HEK293 (cell line): ENCODE measurements around the gene SMIM13.
A peak's percentile ranks its signal among the peaks of the same experiment; 100 is the strongest.

Experiments
- CTCF ChIA-PET: fragments of 350-600 bp; formaldehyde crosslinking; extraction: SDS; loops from one replicate; lab custom pipeline; 2021; ENCODE audit warnings: antibody characterized with exemption; lab: Yijun Ruan, JAX
- POLR2A ChIA-PET: fragments of 300-600 bp; formaldehyde crosslinking; extraction: SDS; loops from one replicate; lab custom pipeline; 2020; ENCODE audit warnings: antibody characterized with exemption, inconsistent platforms; lab: Yijun Ruan, JAX
- H3K27ac ChIP-seq: fragments of 200-500 bp; sonication (Bioruptor generic); 2 replicates; pipeline ENCODE4 v1.5.1; 2014; ENCODE audit warnings: low read depth, low read length, control low read depth, inconsistent platforms; ENCODE audit errors: extremely low read depth
- H3K36me3 ChIP-seq, 2 experiments: fragments of 200-500 bp in 1 of 2; sonication (Bioruptor generic) in 1 of 2; 1 replicate in 1 of 2; 2 replicates in 1 of 2; pipeline ENCODE4 v1.5.1; 2014 to 2017; ENCODE audit warnings: inconsistent platforms in 2 of 2, low read length in 2 of 2; ENCODE audit not compliant: control insufficient read depth in 2 of 2, insufficient read depth in 1 of 2
- H3K4me1 ChIP-seq: fragments of 200-500 bp; sonication (Bioruptor generic); 2 replicates; pipeline ENCODE4 v1.5.1; 2014; ENCODE audit warnings: mild to moderate bottlenecking, low read length, inconsistent platforms; ENCODE audit not compliant: control insufficient read depth, insufficient read depth
- H3K4me3 ChIP-seq: 2 replicates; pipeline ENCODE4 v1.5.1; 2011; ENCODE audit warnings: low read depth, mild to moderate bottlenecking, control low read depth, low read length, moderate library complexity
- H3K9me3 ChIP-seq: fragments of 200-500 bp; sonication (Bioruptor generic); 2 replicates; pipeline ENCODE4 v1.5.1; 2014; ENCODE audit warnings: low read depth, low read length, inconsistent platforms; ENCODE audit not compliant: control insufficient read depth, insufficient read depth
- GLI2 ChIP-seq: fragments of 450-650 bp; formaldehyde crosslinking; IDR thresholded peaks from 2 replicates; pipeline ENCODE4; 2017; ENCODE audit warnings: missing biosample characterization, missing genetic modification characterization, low read depth, borderline replicate concordance
- HIC1 ChIP-seq: fragments of 450-650 bp; formaldehyde crosslinking; IDR thresholded peaks from 2 replicates; pipeline ENCODE4 v1.5.1; 2016; ENCODE audit warnings: missing biosample characterization, missing genetic modification characterization
- HOXC10 ChIP-seq: sonication (generic); formaldehyde crosslinking; IDR thresholded peaks from 2 replicates; pipeline ENCODE4 v1.8.1; 2023; ENCODE audit warnings: mild to moderate bottlenecking, missing genetic modification reagents
- IKZF3 ChIP-seq: fragments of 450-650 bp; IDR thresholded peaks from 2 replicates; pipeline ENCODE4 v1.5.0; 2018; ENCODE audit warnings: missing biosample characterization, mild to moderate bottlenecking, missing genetic modification characterization, moderate library complexity
- KLF10 ChIP-seq: fragments of 450-650 bp; IDR thresholded peaks from 2 replicates; pipeline ENCODE4 v1.5.1; 2018; ENCODE audit warnings: missing biosample characterization, mild to moderate bottlenecking, missing genetic modification characterization
- PATZ1 ChIP-seq: fragments of 450-650 bp; formaldehyde crosslinking; IDR thresholded peaks from 2 replicates; pipeline ENCODE4 v1.5.1; 2016; ENCODE audit warnings: missing biosample characterization, missing genetic modification characterization
- PRDM6 ChIP-seq: fragments of 450-650 bp; formaldehyde crosslinking; IDR thresholded peaks from 2 replicates; pipeline ENCODE4 v1.5.1; 2017; ENCODE audit warnings: missing biosample characterization, missing genetic modification characterization
- SALL2 ChIP-seq: fragments of 450-650 bp; formaldehyde crosslinking; IDR thresholded peaks from 2 replicates; pipeline ENCODE4 v1.5.0; 2017; ENCODE audit warnings: missing biosample characterization, mild to moderate bottlenecking, missing genetic modification characterization, borderline replicate concordance
- SP2 ChIP-seq: fragments of 450-650 bp; formaldehyde crosslinking; IDR thresholded peaks from 2 replicates; pipeline ENCODE4 v1.5.1; 2016; ENCODE audit warnings: missing biosample characterization, missing genetic modification characterization
- TCF7L2 ChIP-seq: IDR thresholded peaks from 2 replicates; pipeline ENCODE4 v1.6.1; 2011; ENCODE audit warnings: low read depth, mild to moderate bottlenecking, inconsistent platforms, low read length, moderate library complexity, borderline replicate concordance
- ZBTB17 ChIP-seq: fragments of 450-650 bp; formaldehyde crosslinking; IDR thresholded peaks from 2 replicates; pipeline ENCODE4 v1.5.1; 2016; ENCODE audit warnings: missing biosample characterization, missing genetic modification characterization
- ZBTB20 ChIP-seq: fragments of 450-650 bp; formaldehyde crosslinking; IDR thresholded peaks from 2 replicates; pipeline ENCODE4 v1.5.1; 2016; ENCODE audit warnings: missing biosample characterization, missing genetic modification characterization
- ZNF169 ChIP-seq: fragments of 450-650 bp; formaldehyde crosslinking; IDR thresholded peaks from 2 replicates; pipeline ENCODE4 v1.5.1; 2016; ENCODE audit warnings: missing biosample characterization, missing genetic modification characterization
- ZNF211 ChIP-seq: fragments of 450-650 bp; formaldehyde crosslinking; IDR thresholded peaks from 2 replicates; pipeline ENCODE4 v1.5.1; 2016; ENCODE audit warnings: low read depth, missing biosample characterization, missing genetic modification characterization
- ZNF223 ChIP-seq: fragments of 450-650 bp; formaldehyde crosslinking; IDR thresholded peaks from 2 replicates; pipeline ENCODE4 v1.5.1; 2016; ENCODE audit warnings: missing biosample characterization, missing genetic modification characterization
- ZNF280D ChIP-seq: fragments of 450-650 bp; formaldehyde crosslinking; IDR thresholded peaks from 2 replicates; pipeline ENCODE4 v1.5.1; 2016; ENCODE audit warnings: missing biosample characterization, missing genetic modification characterization
- ZNF302 ChIP-seq: fragments of 450-650 bp; formaldehyde crosslinking; IDR thresholded peaks from 2 replicates; pipeline ENCODE4 v1.5.1; 2016; ENCODE audit warnings: missing biosample characterization, missing genetic modification characterization, low read depth
- ZNF37A ChIP-seq: fragments of 450-650 bp; IDR thresholded peaks from 2 replicates; pipeline ENCODE4 v1.5.1; 2018; ENCODE audit warnings: missing biosample characterization, missing genetic modification characterization
- ZNF416 ChIP-seq: fragments of 450-650 bp; formaldehyde crosslinking; IDR thresholded peaks from 2 replicates; pipeline ENCODE4 v1.5.1; 2016; ENCODE audit warnings: missing biosample characterization, missing genetic modification characterization
- ZNF600 ChIP-seq: fragments of 450-650 bp; formaldehyde crosslinking; IDR thresholded peaks from 2 replicates; pipeline ENCODE4 v1.5.1; 2016; ENCODE audit warnings: missing biosample characterization, missing genetic modification characterization
- ZNF621 ChIP-seq: fragments of 450-650 bp; formaldehyde crosslinking; IDR thresholded peaks from 2 replicates; pipeline ENCODE4 v1.5.1; 2017; ENCODE audit warnings: missing biosample characterization, missing genetic modification characterization
- ZNF639 ChIP-seq: fragments of 450-650 bp; formaldehyde crosslinking; IDR thresholded peaks from 2 replicates; pipeline ENCODE4 v1.5.1; 2016; ENCODE audit warnings: missing biosample characterization, missing genetic modification characterization
- ZNF654 ChIP-seq: fragments of 450-650 bp; formaldehyde crosslinking; IDR thresholded peaks from 2 replicates; pipeline ENCODE4 v1.5.1; 2016; ENCODE audit warnings: low read depth, missing biosample characterization, missing genetic modification characterization
- ZNF660 ChIP-seq: fragments of 450-650 bp; IDR thresholded peaks from 2 replicates; pipeline ENCODE4 v1.5.1; 2018; ENCODE audit warnings: missing biosample characterization, mild to moderate bottlenecking, missing genetic modification characterization

The SMIM13 gene

GRCh38 chr6:11094941-11095340, 1.3 kb downstream of the SMIM13 start:
- Histone ChIP-seq H3K4me1 (peaks cover 4% of the 10 kb centered on the region; the same call in 1 of the 2 replicates), H3K9me3 (no peaks in the 10 kb centered on the region), H3K36me3 (peaks cover 0 to 6% of the 10 kb centered on the region in 2 experiments; a peak in 2 of 3 replicates), H3K4me3 (peak overlapping the region; percentile 98), H3K27ac (peak overlapping the region; percentile 92)
- CTCF ChIA-PET, result interaction anchor here (0.6 to 2.3 kb wide), 7 partner anchors 23 to 401 kb away, joined by 3 to 9 read pairs (median 4); no protein-coding TSS in a partner anchor
- TF ChIP-seq ZNF660 (tag by site-specific recombination) (no peak), ZNF639 (tag by site-specific recombination) (no peak), HIC1 (tag by site-specific recombination) (no peak), ZNF211 (no peak), ZNF169 (tag by site-specific recombination) (no peak), HOXC10 (CRISPR knock-in tag) (no peak), ZNF302 (tag by site-specific recombination) (no peak), PATZ1 (no peak), ZNF621 (no peak)
- POLR2A ChIA-PET, result interaction anchor here (1.0 to 1.8 kb wide), 2 partner anchors 10 to 138 kb away, joined by 3 to 5 read pairs; partner anchors contain the start of gene NEDD9

- peaks cover 4% of the 10 kb centered on the region; the same call in 1 of the 2 replicates for H3K4me1 ChIP-seq
- peaks cover 0 to 9% of the 10 kb centered on the region in 2 experiments; a peak in 2 of 3 replicates for H3K36me3 ChIP-seq
- CTCF ChIA-PET, result interaction anchor here (0.6 to 2.3 kb wide), 11 partner anchors 22 to 1140 kb away, joined by 3 to 15 read pairs (median 3); no protein-coding TSS in a partner anchor
- POLR2A ChIA-PET, result interaction anchor here (0.7 to 1.8 kb wide), 4 partner anchors 9 to 136 kb away, joined by 3 to 5 read pairs (median 4); partner anchors contain the start of gene NEDD9
- H3K9me3 ChIP-seq, result no peaks in the 10 kb centered on the region
- H3K4me3 ChIP-seq, result peak overlapping the region; percentile 98
- 0 out of 2 replicates have a peak overlapping the region, but pooled peaks have one; percentile 12 for H3K27ac ChIP-seq
- no peak for TF ChIP-seq GLI2 (tag by site-specific recombination)
- TF ChIP-seq KLF10 (tag by site-specific recombination), result no peak
- TF ChIP-seq TCF7L2, result no peak
- peak; percentile 75 for TF ChIP-seq IKZF3 (tag by site-specific recombination)
- peak; percentile 68 for TF ChIP-seq SP2 (tag by site-specific recombination)
- TF ChIP-seq ZNF37A (tag by site-specific recombination), result no peak
- TF ChIP-seq ZNF416, result no peak
- TF ChIP-seq ZBTB20 (tag by site-specific recombination), result no peak
- no peak for TF ChIP-seq ZNF280D (tag by site-specific recombination)
- 0 out of 2 replicates have a peak, but pooled peaks have one; percentile 12 for TF ChIP-seq ZNF600 (tag by site-specific recombination)
- no peak for TF ChIP-seq SALL2 (tag by site-specific recombination)
- no peak for TF ChIP-seq PRDM6 (tag by site-specific recombination)
- TF ChIP-seq ZNF660 (tag by site-specific recombination), result 0 out of 2 replicates have a peak, but pooled peaks have one; percentile 15
- no peak for TF ChIP-seq ZNF223 (tag by site-specific recombination)
- TF ChIP-seq ZNF654 (tag by site-specific recombination), result no peak
- peak; percentile 90 for TF ChIP-seq ZBTB17 (tag by site-specific recombination)
Observed at GRCh38 chr6:11096109-11096508, 2.5 kb downstream of the SMIM13 start.
